ENCODE measurements around the gene RPUSD4. TPM values are rescaled to one million over a fixed set of nuclear protein-coding genes. Genes with fewer than 3 reads are reported as not detected.
"Not testable (repeated sequence)": the region's sequence is repeated elsewhere in the genome, so short reads cannot be mapped to it uniquely, and the experiment has no call there.

The RPUSD4 gene, protein sequence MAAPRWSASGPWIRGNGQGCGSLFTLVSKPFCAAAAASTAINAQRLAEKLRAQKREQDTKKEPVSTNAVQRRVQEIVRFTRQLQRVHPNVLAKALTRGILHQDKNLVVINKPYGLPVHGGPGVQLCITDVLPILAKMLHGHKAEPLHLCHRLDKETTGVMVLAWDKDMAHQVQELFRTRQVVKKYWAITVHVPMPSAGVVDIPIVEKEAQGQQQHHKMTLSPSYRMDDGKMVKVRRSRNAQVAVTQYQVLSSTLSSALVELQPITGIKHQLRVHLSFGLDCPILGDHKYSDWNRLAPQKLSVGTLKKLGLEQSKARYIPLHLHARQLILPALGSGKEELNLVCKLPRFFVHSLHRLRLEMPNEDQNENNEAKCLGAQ
- 23.9 TPM for polyA plus RNA-seq (2013, experiment 1 of 2; ENCODE audit: insufficient read length)
- polyA plus RNA-seq (2013, experiment 2 of 2; ENCODE audit: insufficient read length): 22.8 TPM

DNA sequence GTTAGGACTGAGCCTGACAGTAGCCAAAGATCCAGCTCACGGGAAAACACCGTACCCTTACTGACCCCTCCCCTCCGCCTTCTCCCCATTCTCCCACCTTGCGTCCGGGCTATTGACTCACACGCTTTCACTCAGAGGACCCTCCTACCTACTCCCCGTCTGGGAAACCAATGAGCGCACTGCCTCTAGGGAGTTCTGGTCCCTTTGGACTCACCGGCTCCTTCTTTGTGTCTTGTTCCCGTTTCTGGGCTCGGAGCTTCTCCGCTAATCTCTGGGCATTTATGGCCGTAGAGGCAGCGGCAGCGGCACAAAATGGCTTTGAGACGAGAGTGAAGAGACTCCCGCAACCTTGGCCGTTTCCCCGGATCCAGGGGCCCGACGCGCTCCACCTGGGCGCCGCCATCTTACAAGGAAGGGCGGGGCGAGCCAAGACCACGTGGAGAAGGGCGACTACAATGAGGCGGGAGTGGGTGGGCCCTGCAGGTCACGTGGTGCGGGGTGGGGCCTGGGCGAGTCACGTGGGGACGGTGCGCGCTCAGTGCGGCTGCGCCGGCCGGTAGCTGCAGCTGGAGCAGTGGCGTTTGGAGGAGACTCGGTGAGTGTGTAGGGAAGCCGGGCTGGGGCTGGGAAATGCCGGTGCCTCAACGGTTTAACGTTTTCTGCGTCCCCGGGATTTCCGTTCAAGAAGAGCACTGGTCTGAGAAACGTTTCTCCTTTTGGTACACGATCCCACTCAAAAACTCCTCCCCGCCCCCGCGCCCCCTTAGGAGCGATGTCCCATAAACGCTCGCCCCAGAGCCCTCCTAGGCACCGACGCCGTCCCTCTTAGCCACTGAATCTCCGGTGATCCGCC is at the start of gene RPUSD4, which contains the start of gene FAM118B:
Gene RPUSD4, minus strand, starts transcription at position 415 of the 853 bp plus-strand sequence. Its CDS starts 12 bp downstream, at position 403.
Gene FAM118B, plus strand, starts transcription at position 547 of the 853 bp plus-strand sequence. CDS start 23,220 bp downstream, outside the sequence.
- DNase-seq: peak; percentile 96

DNA sequence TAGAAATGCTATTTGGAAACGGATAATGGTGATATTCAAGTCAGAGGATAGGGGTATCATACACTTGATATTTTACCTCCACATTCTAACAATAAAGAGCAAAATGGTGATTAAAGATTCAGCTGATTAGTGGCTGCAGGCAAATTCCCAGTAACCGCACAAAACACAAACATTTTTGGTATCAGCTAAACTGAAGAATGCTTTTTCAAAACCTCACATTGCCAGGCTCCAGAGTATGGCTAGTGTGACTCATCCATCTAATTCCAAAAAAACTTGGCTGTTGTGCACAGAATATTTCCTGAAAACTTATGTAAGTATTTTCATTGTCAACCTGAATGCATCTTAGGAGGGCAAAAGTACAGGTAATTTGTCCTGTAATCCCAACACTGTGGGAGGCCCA is 46.3 kb upstream of the RPUSD4 start:
- peak; percentile 48 for DNase-seq

GRCh38 chr11:126257144-126257543 is 45.7 kb upstream of the RPUSD4 start:
- no peak for DNase-seq

GRCh38 chr11:126256216-126256615 is 44.8 kb upstream of the RPUSD4 start:
- DNase-seq: no peak

DNA sequence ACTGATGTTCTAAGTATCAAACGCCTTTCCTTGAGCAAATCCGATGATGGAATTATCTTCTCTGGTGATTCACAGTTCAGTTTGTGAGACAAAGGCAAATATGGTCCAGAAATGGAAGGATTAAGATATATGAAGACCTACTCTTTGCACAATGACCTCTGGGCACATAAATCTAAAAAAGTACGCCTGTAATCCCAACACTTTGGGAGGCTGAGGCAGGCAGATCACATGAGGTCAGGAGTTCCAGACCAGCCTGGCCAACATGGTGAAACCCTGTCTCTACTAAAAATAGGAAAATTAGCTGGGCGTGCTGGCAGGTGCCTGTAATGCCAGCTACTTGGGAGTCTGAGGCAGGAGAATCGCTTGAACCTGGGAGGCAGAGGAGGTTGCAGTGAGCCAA is 44.1 kb upstream of the RPUSD4 start:
- not testable (repeated sequence) for DNase-seq

- DNase-seq: no peak
Measured at GRCh38 chr11:126254819-126255218, 43.4 kb upstream of the RPUSD4 start.

DNA sequence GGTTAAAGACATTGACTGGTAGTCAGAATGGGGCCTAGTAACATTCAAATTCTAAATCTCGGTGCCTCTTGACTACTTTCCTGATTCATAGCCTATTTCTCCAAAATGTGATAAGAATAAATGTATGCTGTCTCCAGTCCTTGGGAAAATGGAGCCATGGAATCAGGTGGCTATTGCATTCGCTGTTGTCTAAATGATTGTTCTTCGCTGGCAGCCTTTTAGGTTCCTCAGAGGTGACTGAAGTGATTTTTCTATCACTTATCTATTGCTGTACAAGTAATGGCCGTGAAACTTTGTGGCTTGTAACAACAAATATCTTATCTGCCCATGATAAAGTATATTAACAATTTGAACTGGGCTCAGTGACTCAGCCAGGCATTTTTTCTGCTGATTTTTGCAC is 41.8 kb upstream of the RPUSD4 start:
- DNase-seq: no peak

DNA sequence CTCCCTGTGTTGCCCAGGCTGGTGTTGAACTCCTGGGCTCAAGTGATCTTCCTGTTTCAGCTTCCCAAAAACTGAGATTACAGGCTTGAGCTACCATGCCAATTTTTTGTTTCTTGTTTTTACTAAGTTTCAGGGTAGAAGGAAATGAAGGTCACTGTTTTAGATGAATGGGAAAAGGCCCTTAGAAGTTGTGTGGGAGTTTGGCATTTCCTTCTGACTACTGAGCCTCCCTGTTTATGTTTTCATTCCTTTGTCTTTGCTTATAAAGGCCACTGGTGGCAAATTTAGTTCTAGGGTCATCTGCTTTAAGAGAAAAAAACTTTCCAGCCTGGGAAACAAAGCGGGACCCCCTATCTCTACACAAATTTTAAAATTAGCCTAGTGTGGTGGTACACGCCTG is 35.2 kb upstream of the RPUSD4 start:
- DNase-seq: no peak

- no peak for DNase-seq
Measured at GRCh38 chr11:126233391-126233790, 21.9 kb upstream of the RPUSD4 start.

GRCh38 chr11:126232683-126233082 is 21.2 kb upstream of the RPUSD4 start:
- no peak for DNase-seq

DNA sequence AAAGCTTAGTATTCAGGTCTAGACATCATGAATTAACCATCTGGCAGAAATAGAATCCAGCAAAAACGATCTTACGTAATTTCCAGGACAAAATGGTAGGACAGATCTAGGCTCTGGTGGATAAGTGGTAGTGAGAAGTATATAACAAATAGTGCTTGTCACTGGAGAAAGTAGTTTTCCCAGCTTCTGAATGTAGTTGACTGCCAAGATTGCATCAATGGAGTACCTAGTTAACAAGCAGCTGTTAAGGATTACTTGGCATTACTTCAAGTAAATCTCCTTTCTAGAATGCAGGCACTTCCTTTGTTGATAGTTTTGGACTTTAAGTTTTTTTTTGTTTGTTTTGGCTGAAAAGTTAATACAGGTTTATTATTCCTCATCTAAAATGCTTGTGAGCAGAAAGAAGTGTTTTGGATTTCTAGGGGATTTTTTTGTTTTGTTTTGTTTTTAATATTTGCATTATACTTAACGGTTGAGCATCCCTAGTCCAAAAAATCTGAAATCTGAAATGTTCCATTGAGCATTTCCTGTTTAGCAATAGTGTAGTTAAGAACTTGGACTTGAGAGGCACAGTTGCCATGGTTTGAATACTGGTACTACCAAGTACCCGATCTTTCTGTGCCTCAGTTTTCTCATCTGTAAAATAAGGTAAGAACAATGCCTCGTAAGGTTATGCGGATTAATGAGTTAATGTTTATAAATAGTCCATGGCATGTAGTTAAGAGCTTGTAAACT is 20.4 kb upstream of the RPUSD4 start:
- peak; percentile 10 for DNase-seq

- DNase-seq: peak; percentile 47
Measured at GRCh38 chr11:126229858-126230540, 18.5 kb upstream of the RPUSD4 start.

- DNase-seq: no peak
Measured at GRCh38 chr11:126226334-126227084, 15.1 kb upstream of the RPUSD4 start.

- no peak for DNase-seq
Measured at GRCh38 chr11:126225295-126225665, 13.8 kb upstream of the RPUSD4 start.

DNA sequence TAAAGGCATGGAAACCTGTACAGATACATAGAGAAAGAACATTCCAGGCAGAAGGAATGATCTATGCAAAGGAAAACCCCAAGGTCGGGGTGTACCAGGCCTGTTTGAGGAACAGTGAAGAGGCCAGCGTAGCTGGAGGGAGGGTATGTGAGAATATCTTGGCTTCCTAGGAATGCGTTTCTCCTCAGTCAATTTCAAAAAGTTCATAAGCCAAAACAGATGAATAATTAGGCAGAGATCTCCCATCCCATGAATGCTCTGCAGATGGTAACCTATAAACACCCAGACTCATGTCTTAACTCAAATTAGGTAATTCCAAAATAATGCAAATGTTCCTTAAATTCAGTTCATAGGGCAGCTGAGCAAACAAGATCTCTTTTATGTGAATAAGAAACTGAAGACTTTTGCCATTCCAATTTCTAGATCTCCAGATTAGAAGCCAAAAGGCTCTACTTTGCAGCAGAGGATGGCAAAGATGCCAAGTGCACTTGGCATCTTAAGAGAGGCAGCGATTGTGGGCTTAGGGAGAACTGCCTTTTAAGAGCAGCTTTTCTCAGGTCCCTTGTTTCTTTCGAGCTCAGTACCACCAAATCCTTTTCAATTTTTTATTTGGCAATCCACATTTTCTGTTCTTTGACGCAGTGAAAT is 13.3 kb upstream of the RPUSD4 start:
- DNase-seq: no peak

GRCh38 chr11:126219547-126219946 is 8.1 kb upstream of the RPUSD4 start:
- DNase-seq: no peak

- no peak for DNase-seq
Measured at GRCh38 chr11:126217491-126217890, 6.0 kb upstream of the RPUSD4 start.

- no peak for DNase-seq
Measured at GRCh38 chr11:126216526-126217305, 5.3 kb upstream of the RPUSD4 start.

GRCh38 chr11:126214841-126215240 is 3.4 kb upstream of the RPUSD4 start:
- no peak for DNase-seq

DNA sequence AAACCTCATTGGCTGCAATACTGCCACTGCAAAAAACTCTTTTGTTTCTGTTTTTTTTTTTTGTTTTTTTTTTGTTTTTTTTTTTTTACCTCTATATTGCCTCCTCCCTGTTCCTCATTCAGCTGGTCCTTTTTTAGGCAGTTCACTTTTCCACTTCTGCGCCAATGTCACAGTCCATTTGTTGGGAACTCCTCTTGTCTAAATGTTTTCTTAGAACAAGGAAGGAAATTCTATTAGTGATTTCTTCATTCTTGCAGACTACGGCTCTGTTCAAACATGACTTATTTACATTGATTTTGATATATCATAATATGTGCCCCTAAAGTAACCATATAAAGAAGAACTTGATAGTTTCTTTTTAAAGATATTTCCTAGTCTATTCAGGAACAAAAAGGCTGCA is 3.0 kb upstream of the RPUSD4 start:
- DNase-seq: no peak
